ENCODE results near the gene DHX30.

DHX30 gene

GRCh38 chr3:47850564-47851410 lies 47.8 kb downstream of the DHX30 start:
- no peak overlapping the region for H3K27ac ChIP-seq
- no peak for TF ChIP-seq CTCF (conservative IDR thresholded peaks at IDR 0.05)
- no peak for TF ChIP-seq ZFX (IDR thresholded peaks at IDR 0.05)

GRCh38 chr3:47851888-47852603 lies 49.1 kb downstream of the DHX30 start:
- no peak overlapping the region for H3K27ac ChIP-seq

GRCh38 chr3:47852604-47853602 lies 50.0 kb downstream of the DHX30 start:
- TF ChIP-seq ZFX (IDR thresholded peaks at IDR 0.05), result no peak
- TF ChIP-seq CTCF (conservative IDR thresholded peaks at IDR 0.05), result no peak
- no peak overlapping the region for H3K27ac ChIP-seq

More at GRCh38 chr3:47851888-47852603, 49.1 kb downstream of the DHX30 start:
- TF ChIP-seq ZFX (IDR thresholded peaks at IDR 0.05) (no peak), CTCF (conservative IDR thresholded peaks at IDR 0.05) (no peak)

- TF ChIP-seq CTCF (conservative IDR thresholded peaks at IDR 0.05) (no peak), ZFX (IDR thresholded peaks at IDR 0.05) (no peak)
- H3K27ac ChIP-seq, result no peak overlapping the region
Observed at GRCh38 chr3:47854267-47854666, 51.3 kb downstream of the DHX30 start.

GRCh38 chr3:47854720-47855455 lies 52.0 kb downstream of the DHX30 start:
- no peak overlapping the region for H3K27ac ChIP-seq
- no peak for TF ChIP-seq ZFX (IDR thresholded peaks at IDR 0.05)
- no peak for TF ChIP-seq CTCF (conservative IDR thresholded peaks at IDR 0.05)

GRCh38 chr3:47855461-47856383 lies 52.8 kb downstream of the DHX30 start:
- no peak overlapping the region for H3K27ac ChIP-seq
- no peak for TF ChIP-seq CTCF (conservative IDR thresholded peaks at IDR 0.05)
- TF ChIP-seq ZFX (IDR thresholded peaks at IDR 0.05), result no peak
